HK-2 (cell line): ENCODE measurements around the gene WWOX.

Experiments
- DNase-seq: peaks from one replicate; pipeline ENCODE4 v3.0.0-alpha.2; 2018; ENCODE audit not compliant: unreplicated experiment

Gene WWOX

DNA sequence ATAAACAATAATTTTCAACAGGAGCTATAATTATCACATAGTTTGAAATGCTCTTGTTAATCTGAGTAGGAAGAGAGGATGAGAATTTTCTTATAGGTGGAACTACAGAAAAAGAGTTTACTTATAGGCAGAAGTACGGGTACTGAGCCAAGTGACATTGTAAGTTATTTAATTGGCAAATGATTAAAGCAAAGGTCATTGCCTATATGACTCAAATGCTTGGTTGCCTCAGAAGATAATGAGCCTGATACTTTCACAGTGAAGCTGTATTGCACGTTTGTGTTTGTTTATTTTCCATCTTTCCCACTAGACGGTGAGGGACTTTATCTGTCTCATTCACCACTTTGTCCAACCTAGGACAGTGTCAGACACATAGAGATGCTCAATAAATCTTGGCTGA, 751.8 kb downstream of the WWOX start:
- DNase-seq = no peak

DNA sequence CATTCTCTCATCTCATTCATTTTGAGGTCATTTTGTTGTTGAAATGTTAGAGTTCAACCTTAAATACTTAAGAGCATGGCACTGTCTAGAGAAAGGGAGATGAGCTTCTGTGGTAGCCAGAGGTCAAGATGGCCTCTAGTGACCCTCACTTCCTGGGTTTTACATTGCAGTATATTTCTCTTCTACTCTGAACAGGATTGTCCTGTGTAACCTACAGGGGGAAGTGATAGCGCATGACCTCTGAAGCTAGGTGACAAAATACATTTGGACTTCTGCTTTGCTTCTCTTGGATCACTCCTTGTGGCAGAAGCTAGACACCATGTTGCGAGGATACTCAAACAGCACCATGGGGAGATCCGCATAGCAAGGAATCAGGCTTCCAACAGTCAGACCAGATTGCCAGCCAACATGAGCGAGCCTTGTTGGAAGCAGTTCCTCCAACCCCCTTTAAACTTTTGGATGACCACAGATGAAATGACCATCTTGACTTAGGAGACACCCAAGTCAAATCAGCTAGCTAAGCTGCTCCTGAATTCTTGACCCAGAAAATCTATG, 752.7 kb downstream of the WWOX start:
- DNase-seq = no peak

DNA sequence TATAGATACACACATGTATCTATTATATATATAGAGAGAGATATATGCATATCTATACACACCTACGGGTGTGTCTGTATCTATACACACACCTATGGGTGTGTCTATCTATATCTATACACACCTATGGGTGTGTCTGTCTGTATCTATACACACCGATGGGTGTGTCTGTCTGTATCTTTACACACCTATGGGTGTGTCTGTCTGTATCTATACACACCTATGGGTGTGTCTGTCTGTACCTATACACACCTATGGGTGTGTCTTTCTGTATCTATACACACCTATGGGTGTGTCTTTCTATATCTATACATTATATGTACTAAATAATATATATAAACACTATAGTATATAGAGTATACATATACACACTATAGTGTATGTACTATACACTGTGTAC, 762.6 kb downstream of the WWOX start:
- no peak for DNase-seq

DNA sequence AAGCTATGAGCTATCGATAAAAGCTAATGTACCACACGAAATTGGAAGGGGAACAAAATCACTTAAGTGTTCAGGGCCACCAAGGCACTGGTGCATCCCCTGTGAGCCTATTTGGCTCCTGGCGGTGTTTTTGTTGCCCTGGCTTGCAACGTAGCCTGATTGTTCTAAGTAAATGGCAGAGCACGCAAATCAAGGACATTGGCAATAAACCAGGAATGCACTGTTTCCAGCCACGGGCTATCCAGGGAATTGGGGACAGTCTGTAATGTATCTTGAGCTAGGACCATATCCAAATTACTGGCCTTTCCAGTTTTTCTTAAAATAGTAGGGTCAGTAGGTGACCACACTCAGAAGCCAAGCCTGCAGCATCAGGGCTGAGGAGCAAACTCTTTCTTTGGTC, 767.1 kb downstream of the WWOX start:
- DNase-seq = no peak

DNA sequence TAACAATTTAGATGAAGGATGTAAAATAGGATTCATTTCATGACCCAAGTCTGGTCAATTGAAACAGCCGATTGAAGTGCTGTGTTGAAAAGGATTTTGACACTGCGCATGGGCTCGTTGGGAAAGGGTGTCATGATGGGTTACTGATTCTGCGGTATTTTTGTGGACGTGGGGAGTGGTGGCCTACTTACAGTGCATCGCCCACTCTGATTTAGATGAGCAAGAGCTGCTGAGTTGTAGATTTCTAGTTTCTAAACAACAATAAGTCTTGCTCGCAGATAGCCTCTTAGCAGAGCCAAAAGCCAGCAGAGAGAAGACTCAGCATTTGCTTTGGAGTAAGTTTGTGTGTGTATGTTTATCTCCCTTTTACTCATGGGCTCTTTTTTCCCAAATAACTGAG, 770.0 kb downstream of the WWOX start:
- no peak for DNase-seq

DNA sequence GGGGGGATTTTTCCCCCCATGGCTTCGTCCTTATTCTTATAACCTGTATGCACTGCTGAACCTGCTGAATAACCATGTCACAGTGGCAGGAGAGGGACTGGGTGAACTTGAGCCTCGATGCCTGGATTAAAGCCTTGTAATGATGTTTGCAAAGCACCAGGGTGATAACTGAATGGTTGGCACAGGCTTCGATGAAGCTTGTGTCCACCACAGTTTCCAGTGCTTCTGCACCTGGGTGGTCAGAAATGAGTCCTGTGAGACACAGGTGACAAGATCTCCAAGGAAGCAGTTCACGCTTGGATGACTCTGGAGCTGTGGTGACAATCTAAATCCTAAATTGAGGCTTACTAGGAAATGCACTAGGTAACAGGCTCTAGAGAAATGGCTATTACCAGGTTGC, 771.8 kb downstream of the WWOX start:
- DNase-seq = no peak

DNA sequence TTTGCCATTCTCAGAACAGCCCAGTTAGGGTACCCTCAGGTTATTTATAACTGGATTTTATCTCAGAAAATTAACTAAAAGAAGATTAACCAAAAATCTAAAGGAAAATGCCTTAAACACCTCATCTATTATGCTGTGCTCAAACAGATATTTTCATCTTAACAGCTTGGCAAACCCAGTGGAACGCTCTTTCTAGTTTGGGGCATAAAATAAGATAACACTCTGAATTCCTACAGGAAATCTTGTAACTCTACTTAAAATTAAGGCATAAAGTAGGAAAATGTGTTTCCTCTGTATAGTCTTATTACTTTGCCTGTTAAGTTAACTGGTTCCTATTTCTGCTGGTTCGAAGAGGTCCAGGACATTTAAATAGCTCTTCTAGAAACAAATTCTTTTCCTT, 777.2 kb downstream of the WWOX start:
- no peak for DNase-seq

DNA sequence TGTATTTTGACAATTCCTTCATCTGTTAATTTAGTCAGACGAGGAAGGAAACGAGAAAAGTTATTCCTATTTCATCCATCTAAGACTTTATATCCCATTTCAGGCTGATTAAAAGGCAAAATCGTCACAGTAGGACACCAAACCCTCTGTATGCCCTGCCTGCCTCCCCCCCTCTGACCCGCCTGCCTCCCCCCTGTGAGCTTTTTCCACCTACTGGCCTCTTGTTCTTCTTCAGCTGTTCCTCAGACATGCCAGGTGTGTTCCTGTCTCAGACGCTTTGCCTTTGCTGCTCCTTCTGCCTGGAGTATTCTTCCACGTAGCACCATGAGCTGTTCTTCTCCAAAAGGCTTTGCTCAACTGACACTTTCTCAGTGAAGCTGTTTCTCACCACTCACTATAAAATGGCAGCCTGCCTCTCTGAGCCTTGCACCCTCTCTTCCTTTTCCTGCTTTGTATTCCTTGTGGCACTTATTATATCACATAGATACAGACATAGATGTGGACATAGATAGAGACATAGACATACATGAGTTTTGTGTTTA, 777.7 kb downstream of the WWOX start:
- no peak for DNase-seq

DNA sequence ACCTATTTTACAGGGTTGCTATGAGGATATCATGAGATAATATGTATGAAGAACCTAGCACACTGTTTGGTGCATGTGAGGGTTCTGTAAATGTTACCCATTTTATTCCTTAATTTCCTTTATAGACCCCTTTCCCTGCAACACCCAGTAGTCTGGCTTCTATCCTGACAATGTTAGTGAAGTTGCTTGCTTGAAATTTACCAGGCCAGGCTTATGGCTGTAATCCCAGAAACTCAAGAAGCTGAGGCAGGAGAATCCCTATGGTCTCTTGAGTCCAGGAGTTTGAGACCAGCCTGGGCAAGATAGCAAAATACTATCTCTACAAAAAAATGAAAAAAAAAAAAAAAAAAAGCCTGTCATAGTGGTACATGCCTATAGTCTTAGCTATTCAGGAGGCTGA, 779.1 kb downstream of the WWOX start:
- no peak for DNase-seq

DNA sequence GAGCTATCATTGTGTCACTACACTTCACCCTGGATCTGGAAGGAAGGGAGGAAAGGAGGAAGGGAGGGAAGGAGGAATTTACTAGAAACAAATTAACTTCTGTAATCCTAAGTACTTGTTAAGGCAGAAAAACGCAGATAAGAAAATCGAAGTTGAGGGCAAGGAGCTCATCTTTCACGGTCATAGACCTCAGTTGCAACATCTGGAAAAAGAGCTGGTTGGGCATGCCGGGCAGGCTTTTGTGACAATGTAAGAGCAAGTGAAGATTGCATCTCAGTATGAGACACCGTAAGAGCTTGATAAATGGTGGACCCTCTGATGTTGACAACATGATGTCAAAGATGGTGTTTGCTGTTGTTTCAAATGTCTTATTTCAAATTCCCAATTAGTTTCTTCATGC, 779.6 kb downstream of the WWOX start:
- DNase-seq = no peak

DNA sequence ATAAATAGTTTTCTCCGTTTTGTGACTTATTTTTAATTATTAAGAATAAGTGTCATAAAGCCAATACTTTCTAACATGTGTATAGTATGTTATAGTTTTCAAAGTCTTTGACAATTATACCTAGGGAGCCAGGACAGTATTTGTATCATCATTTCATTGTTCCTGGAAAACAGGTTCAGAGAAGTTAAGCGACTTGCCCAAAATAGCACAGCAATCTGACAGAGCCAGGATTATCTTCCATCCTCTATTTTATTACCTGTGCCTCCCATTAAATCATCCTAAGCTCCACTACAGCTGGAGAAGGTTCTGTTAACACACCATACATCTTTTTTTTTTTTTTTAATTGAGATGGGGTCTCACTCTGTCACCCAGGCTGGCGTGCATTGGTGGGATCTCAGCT, 782.7 kb downstream of the WWOX start:
- no peak for DNase-seq

DNA sequence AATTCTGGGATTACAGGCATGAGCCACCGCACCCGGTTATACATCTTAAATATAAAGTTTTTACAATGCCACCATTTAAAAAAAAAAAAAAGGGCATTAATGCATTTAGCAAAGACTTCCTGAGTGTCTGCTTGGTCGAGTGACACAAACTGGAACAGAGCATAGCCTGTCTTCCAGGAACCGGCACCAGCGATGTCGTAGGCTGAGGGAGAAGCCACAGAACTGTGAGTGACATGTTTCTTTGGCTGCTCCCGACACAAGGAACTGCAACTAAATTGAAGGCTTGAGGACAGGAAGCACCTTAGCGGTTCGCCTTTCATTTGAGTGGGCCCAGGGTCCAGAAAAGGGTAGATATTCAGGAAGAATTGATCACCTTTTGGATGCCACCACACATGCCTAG, 783.3 kb downstream of the WWOX start:
- DNase-seq = no peak

DNA sequence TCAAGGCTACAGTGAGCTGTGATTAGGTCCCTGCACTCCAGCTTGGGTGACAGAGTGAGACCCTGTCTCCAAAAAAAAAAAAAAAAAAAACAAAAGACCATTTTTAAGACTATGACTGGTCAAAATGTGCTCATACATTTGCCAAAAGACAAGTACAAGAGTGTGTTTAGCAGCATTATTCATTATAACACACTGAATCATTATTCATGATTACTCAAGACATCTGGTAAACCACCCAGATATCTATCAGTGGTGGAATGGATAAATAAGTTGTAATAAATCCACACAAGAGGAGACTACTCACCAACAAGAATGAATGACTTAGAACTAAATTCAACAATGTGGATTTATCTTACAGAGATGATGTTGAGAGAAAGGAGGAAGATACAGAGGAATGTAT, 784.8 kb downstream of the WWOX start:
- no peak for DNase-seq

DNA sequence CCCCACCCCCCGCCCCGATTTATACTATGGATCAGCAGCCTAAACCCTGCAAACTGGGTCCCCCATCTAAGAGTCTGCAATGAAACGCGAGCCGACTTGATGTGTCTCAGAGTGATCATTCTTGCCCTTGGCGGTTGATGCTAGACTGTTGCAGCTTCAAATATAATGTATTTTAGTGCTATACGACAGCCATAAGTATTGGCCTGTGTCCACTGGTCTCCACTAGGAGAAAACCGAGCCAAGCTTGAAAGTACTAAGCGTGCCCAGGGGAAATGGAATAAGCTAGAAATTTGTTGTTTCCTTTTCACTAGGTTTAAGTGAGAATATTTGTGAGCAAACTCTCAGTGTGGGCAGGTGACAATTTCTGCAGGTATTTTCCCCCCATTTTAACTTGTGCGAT, 789.9 kb downstream of the WWOX start:
- no peak for DNase-seq

DNA sequence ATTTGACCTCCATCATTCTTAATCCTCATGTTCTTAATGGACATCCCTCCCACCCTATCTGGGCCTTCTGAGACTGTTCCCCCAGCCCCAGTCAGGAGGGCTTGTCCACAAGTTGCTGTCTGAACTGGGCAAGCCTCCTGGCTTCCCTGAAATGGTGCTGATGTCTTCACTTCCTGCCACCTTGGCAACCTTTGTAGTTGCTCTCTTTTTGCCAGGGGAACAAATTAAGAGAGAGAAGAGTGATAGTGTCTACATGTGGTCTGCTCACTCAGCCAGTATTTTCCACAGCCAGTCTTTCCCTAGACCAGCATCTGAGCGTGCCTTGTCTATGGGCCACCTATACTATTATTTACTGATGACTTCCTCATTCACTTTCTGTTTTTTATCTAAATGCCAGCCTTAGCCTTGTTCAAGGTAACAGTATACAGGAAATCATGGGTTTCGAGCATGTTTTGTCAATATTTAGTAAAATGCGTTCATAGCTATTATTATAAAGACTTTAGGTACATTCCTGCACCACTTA, 791.0 kb downstream of the WWOX start:
- no peak for DNase-seq

DNA sequence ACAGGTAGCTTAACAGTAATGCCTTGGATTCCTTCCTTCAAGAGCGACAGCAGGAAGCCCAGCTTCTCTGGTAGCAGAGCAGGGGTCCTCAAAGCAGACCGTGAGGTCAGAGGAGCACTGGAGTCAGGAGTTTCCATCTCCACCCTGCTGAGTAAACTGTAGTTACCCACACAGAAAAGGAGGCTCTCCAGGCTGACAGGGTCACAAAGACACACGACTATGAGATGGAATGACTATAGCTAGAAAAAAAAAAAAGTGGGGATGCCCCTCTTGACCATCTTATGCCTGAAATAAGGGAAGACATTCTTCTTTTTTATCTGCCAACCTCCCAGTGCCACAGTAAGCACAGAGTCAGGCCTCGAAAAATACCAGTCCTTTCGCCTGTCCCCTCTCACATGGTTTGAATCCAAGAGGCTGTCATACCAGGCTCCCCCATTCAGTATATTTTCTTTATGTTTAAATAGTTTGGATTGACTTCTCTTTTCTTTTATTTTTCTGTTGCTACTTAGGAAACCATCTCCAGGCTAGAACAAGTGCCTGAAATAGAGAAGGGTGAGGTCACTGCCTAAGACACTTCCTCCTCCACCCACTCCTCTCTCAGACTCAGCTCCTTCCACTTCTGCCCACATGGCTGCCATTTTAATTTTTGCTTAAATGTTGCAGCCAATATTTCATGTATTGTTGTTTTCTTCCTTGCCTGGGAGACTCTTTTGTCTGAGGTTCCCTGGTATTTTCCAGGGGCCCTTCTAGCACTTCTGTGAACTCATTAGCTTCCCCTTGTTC, 793.7 kb downstream of the WWOX start:
- no peak for DNase-seq

DNA sequence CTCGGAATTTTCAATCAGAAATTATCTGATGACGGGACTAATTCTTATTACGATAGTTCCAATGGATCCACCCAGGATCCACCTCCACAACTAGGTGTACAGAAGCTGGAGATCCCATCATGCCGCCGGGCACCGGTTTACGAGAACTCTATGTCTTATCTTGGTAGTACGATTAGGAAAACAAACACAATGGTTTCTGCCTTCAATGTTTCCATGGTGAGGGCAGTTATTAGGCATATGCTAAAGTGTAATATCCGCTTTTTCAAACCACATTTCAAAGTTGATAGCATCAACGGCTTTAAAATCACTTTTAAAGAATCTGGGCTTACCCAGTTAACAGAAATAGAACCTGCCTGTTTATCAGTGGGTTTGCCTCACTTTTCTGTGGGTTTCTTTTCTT, 795.4 kb downstream of the WWOX start:
- no peak for DNase-seq

DNA sequence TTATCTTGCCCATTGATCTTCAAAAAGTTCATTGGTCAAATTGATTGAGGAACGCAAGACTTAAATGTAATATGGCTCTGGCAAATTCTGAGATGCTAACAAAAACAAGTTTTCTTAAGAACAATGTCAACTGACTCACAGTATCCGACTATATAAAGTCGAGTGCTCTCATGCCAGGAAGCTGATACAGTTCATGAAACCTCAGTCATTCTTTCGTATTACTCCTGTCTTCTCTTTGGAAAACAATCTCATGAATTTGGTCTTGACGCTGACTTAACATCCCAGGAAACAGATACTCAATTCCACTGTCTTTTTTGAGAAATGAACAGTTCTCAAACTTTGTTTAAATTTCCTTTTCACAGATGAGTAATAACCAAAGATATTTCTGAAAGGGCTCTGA, 796.2 kb downstream of the WWOX start:
- DNase-seq = no peak

DNA sequence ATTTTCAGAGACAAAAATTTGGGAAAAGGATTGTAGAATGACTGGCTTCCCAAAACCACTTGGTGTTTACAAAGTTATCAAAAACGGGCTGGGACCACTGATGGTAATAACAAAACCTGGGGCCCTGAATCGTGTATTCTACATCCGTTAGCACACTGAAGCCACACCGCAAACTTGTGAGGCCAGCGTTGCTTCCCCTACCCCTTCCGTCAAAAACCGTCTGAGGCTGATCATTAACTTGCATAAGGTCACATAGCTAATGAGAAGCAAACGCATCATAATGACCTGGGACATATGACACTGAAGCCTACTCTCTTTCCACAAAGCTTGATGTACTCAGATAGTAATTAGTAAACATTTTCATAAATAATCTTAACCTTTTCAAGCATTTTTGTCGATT, 796.8 kb downstream of the WWOX start:
- no peak for DNase-seq

DNA sequence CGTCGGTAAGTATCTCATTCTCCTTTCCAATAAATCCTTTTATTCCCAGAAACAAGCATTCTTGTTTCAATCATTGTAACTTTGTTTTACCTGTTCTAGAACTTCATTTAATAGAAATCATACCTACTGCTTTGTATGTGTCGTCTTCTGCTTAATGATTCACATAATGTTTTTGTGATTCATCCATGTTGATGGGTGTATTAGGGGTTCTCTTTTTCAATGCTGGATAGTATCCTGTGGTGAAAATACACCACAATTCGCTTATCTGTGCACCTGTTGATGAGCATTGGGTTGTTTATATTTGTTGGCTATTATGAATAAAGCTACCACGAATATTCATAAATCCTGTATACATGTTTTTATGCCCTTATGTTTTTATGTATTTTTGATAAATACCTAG, 797.8 kb downstream of the WWOX start:
- DNase-seq = no peak

DNA sequence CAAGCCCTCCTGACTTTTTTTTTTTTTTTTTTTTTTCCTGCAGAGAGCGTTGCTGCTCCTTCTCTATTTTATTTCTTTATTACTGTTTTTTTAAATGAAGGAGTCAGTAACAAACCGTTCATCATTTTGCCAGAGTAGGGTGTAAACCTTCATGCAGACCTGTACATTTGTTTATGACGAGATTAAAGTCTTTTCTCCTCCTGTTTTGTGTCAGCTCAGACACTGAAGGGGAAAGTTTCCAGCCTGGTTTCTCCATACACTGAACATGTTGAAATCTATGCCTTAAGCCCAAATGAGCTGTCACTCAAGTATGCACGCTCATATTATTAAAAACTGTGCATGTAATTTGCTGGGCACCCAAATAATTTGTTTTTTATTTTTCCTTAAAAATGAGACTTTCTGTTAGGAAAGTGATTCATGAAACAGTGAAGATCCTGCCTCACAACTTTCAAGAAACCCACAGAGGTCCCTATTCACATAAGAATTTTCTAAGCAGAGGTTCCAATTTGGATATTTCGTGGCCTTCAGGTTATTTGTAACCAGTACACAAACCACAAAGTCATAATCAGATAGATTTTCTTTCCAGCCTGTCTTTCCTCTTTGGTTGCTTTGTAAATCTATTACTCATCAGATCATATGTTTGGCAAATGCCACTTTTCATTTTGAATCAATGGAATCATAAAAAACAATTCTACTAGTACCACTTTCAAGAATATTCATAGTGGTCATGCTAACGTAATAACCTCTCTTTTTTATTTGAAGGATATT, 800.8 kb downstream of the WWOX start:
- DNase-seq = no peak

DNA sequence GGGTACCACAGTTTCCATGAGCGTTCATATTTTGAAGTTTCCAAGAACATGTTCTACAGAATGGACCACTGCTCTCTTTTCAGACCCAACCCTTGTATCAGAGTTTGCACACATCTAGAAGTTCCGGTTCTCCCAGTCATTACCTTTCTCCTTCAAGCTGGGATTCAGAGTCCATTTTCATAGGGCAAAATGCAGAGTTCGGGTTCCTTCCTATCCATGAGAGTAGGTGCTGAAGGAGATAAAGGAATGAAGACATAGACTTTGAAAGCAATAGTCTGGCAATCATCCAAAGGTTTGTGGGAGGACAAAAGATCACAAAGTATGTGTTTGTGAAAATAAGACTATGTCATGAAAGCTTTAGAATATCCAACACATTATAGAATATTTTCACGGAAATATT, 801.5 kb downstream of the WWOX start:
- no peak for DNase-seq

DNA sequence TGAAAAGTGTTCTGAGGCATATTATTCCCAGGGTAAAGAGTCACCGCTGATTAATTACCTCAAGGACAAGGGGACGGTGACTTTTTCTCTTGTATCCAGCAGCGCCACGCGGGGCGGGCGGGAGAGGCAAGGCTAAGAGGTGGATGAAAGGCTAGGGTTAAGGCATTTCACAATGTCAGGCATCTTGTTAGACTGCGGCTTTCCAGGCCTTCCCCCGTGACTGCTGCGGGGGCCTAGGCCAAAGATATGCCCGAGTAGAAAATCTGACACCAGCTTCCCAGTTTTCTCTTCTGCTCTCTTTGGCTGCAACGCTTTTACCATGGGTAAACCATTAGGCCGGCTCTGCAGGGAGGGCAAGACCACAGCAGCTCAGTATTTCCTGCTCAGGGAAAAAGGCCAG, 802.9 kb downstream of the WWOX start:
- DNase-seq = no peak
